GM21619 (cell line): ENCODE results near the gene CHD6.

Source experiments
- ATAC-seq: cut with Tn5 transposase; IDR thresholded peaks from one replicate; pipeline ENCODE4 v1.9.1; 2021; ENCODE audit not compliant: unreplicated experiment

The CHD6 gene

GRCh38 chr20:41376349-41376748, 241.8 kb downstream of the CHD6 start:
- ATAC-seq: no peak

- no peak for ATAC-seq
These were observed 242.3 kb downstream of the CHD6 start for GRCh38 chr20:41375846-41376245.

DNA sequence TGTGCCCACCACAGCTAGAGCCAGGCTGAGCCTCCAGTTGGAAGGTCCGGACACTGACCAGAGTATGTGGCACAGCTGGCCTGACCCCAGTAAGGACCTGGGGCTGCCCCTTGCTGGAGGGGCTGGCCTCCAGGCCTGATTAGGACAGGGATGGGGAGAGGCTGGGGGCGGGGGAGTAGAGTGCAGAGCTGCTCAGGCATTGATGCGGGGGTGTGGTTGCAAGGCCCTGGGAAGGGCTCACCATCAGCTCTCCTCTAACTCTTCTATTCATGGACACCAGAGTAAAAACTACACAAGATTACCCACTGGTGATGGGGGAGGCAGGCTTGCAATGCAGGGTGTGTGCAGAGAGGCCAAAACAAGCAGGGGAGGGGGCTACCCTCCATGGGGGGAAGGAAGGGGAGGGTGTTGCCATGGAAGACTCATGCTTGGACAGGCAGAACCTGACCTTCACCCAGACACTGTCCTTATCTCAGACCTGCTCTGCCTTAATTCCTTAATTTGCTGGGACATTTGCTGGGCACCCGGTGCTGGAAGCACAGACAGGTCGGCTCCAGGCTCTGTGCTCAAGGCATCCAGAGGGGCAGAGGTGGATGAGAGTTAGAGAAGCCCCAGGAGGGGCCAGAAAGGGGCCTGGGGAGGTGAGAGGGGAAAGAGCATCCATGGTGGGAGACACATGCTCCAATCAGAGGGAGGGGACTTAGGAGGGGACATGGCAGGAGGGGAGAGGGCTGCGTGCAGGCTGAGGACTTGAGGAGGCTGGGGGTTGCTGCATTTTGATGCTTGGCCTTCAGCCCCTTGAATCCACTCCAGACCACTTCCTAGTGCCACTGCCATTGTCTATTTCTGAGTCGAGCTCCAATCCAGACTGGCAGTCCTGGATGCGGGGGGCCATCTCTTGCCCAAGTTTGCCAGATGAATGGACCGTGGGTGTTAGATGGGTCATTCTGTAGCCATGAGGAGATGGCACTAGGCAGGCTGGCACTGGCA, 244.0 kb downstream of the CHD6 start:
- no peak for ATAC-seq

GRCh38 chr20:41373251-41373783, 244.9 kb downstream of the CHD6 start:
- ATAC-seq: no peak

- ATAC-seq: no peak
These were observed 246.8 kb downstream of the CHD6 start for GRCh38 chr20:41371371-41371770.

GRCh38 chr20:41370176-41370575, 248.0 kb downstream of the CHD6 start:
- no peak for ATAC-seq

GRCh38 chr20:41369673-41370072, 248.5 kb downstream of the CHD6 start:
- no peak for ATAC-seq

DNA sequence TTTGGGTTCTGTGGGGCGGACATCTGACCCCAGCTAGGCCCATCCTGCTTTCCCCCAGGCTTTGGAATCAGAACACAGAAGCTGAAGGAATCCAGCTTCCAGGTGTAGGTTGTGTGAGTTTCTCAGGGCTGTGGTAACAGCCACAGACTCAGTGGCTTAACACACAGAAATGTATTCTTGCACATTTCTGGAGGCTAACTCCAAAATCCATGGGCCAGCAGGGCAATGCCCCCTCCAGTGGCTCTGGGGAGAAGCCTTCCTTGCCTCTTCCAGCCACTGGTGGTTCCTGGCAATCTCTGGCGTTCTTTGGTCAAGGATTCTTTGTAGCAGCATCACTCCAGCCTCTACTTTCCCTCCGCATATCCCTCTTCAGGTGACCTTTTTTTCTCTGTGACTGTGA, 250.2 kb downstream of the CHD6 start:
- ATAC-seq: no peak

- no peak for ATAC-seq
These were observed 250.8 kb downstream of the CHD6 start for GRCh38 chr20:41367393-41367695.

DNA sequence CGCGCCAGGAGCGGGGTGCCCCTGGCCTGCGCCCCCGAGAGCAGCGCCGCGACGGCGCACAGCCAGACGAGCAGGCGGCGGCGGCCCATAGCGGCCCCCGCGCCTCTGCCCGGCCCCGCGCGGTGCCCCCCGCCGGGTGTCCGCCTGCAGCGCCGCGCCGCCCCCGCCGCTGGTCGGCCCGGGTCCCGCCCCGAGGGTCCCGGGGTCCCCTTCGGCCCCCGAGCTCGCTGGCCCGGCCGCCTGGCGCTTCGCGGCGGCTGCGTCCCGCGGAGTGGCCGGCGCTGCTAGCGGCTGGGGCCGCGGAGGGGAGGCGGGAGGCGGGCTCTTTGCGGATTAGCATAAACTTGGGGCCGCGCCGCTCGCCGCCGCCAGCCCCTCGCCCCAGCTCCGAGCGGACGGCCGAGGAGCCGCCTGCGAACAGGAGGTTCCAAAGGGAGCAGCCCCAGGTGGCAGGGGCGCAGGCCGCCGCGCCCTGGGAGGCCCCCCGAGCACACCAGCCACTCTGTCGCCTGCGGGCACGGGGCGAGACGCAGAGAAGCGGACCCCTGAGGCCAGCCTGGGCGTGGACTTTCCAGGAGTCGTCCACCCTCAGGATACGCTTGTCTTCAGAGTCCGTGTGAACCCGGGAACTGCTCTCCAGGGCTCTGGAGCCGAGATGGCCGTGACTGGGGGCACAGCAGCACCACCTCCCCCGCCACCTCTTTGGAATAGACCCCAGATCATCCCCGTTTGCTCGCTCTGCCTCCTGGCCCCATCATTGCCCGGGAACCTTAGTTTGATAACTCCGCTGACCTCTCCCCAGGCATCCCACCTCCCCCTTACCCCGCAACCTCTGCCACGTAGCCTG, 251.4 kb downstream of the CHD6 start, which contains the start of gene EMILIN3:
EMILIN3 (minus strand) TSS at position 273 of the 847 bp plus-strand sequence; CDS start at position 89, 184 bp downstream.
- no peak for ATAC-seq

DNA sequence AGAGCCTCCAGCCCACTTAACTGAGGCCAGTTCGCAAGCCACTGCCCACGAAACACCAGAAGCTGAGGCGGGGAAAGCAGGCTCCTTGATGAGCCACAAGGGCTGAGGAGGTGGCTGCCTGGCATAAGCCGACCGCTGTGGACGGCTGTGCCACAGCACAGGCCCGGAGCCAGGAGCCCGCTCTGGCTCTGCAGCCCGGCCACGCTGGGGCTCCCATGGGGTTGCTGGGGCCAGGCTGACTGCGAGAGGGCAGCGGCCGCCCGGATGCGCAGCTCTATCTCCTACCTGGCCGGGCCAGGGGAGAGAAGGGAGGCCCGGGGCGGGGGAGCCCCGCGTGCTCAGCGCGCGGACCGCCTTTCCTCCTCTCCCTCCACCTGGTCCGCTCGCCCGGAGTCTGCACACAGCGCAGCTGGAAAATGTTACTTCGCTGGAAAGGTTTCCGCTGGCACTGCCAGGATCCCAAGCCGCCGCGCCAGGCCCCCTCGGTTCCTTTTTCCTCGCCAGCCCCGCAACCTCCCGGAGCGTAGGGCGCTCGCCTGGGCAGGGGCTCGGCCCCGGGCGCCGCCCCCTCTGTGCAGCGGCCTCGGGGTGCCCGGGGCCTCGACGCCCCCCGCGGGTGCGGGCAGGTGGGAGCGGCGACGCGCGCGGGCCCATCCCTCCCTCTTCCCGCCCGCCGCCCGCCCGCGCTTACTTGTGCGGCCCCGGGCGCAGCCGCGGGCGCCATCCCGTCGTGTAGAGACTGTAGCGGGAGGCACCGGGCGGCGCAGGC, 252.2 kb downstream of the CHD6 start:
- no peak for ATAC-seq

DNA sequence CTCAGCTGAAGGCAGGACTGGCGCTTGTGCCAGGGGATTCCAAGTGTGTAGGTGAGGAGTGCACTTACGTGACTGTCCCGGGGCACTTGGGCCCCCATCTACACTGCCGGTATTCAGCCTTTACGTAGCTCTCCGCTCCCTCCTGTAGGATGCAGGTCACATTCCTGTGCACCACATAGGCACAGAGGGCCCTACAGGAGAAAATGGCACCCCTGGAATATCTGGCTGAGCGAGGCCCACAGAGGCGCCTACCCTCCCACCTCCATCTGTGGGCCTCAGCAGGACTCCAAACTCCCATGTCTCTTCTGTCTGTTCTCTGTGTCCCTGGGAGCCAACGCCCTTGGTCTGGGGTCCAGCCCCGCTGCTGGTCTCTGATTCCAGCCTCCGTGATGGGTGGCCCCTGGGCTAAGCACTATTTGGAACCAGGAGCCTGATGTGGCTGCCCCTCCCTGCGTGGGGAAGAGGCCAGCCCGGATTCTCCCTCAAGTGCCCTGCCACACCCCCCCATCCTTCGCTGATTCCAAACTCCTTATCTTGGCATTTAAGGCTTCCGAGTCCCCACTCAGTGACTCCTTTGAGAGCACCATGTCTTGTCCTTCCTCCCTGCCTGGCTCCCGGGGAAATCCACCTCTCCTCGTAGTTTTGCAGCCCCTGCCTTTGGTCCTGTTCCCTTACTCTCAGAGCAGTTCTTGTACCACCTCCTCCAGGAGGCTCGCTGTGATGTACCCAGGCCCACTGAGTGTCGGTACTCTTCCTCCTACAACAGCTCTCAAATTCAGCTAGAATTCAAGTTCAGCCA, 253.0 kb downstream of the CHD6 start:
- no peak for ATAC-seq

DNA sequence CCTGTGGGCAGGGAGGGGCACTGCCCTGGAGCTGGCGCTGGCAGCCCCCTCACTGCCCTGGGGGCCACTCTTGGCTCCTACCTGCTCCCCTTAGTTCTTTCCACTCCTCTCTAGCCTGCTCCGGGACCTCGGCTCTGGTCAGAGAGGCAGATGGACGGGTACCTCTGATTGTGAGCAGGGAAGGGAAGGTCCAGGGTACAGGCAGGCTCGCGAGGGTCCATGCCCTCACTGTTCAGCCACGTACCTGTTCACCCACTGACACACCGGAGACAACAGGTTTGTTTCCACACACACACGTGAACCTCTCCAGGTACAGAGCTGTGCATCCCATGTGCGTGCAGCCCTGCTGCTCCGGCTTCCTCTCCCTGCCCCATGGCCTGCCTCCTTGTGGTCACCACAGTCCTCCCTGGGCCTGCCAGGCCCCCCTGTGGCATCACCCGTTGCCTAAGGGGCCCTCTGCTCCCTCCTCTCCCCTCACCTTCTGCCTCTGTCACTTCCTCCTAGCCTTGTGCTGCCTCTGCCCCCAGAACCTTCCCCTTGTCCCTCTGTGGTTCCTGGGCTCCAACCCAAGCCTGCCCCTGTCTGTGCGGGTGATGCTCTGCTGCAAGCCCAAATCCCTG, 253.8 kb downstream of the CHD6 start:
- no peak for ATAC-seq

GRCh38 chr20:41363601-41364000, 254.6 kb downstream of the CHD6 start:
- ATAC-seq: no peak

GRCh38 chr20:41362748-41363140, 255.4 kb downstream of the CHD6 start:
- ATAC-seq: no peak

DNA sequence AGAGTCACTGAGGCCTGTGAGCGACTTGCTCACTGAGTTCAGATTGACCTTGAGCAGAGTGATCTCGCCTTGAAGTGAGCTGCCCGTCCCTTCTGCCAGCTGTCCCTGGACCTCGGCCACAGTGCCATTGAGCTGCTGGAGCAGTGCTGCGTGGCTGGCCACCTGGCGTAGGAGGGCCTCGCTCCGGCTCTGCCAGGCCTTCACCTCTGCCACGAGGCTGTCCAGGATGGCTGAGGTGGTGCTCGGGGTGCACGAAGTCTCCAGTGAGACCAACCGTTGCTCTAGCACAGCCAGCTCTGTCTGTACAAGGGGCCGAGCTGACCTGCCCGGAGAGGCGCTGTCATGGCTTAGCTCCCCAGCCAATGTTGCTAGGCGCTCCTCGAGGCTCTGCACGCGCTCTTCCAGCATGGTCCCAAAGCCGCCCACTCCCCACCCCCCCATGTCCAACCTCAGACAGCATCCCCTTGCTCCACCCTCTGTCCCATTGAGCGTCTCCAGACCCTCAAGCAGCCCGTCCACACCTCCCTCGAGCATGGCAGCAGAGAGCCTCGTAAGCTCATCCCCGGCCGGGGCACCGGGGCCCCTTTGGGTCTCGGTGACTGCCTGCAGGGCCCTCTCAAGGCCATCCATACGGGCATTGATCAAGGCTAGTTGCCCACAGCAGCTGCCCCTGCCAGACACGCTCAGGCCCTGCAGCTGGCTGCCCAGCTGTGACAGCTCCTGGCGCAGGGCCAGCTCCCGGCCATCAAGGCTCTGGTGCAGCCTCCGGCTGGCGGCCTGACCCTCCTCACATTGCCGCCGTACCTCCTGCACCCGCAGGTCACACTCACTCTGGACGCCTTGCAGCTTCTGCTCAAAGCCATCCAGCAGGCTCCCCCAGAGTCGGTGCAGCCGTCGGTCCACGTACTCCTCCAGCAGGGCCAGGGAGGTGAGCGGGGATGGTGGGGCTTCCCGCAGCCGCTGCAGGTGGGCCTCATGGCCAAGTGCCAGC, 256.1 kb downstream of the CHD6 start:
- no peak for ATAC-seq

DNA sequence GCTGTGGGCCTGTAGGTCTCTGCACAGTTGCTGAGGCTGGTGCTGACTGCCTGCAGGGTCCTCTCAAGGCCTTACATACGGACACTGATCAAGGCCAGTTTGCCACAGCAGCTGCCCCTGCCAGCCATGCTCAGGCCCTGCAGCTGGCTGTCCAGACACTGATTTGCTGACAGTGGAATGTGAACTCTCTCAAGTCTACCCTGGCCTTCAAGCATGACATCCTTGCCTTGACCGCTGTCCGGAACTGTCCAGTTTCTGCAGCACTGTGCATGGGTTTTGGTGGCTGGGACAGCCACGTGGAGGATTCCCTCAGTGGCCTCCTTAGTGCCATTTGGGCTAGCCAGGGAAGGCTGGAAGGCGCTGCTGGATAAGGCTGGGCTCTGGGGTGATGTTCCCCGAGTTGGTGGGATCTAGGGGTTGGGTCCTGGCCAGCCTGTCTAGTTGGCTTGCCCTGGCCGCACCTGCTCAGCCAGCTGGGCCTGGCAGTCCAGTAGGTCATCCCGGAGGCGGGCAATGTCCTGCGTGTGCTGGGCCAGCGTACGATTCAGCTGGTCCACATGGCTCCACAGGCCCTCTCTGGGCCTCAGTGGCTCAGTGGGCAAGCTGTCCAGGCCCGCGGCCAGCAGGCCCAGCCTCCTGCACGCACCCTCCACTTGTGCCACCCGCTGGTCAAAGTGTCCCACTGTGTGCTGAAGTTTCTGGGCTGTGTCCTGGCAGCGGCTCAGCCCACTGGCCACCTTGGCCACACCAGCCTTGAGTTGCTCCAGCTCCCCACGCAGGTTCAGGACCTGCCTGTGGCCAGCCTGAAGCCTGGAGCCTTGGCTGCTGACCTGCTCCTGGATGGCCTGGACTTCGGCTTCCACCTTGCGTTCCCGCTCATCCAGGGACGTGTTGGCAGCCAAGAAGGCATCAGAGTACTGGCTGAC, 257.1 kb downstream of the CHD6 start:
- no peak for ATAC-seq
